ENCODE measurements around the gene XPNPEP2.

XPNPEP2 gene

GRCh38 chrX:129719268-129719667 lies 19.5 kb upstream of the XPNPEP2 start:
- intact Hi-C loops (cut with DNase I; ENCODE audit: low total_unique reads) = no loop called here
- no peaks in the 10 kb centered on the region for H3K27me3 ChIP-seq

GRCh38 chrX:129719931-129720530 lies 18.7 kb upstream of the XPNPEP2 start:
- Histone ChIP-seq H3K36me3 (no peaks in the 10 kb centered on the region), H3K27ac (no peak overlapping the region), H3K4me1 (peaks cover 0 to 5% (median 0%) of the 10 kb centered on the region in 4 donors), H3K4me3 (no peak overlapping the region), H3K9me3 (no peaks in the 10 kb centered on the region), H3K27me3 (no peaks in the 10 kb centered on the region)
- no peak for DNase-seq
- TF ChIP-seq, protein P1, sequence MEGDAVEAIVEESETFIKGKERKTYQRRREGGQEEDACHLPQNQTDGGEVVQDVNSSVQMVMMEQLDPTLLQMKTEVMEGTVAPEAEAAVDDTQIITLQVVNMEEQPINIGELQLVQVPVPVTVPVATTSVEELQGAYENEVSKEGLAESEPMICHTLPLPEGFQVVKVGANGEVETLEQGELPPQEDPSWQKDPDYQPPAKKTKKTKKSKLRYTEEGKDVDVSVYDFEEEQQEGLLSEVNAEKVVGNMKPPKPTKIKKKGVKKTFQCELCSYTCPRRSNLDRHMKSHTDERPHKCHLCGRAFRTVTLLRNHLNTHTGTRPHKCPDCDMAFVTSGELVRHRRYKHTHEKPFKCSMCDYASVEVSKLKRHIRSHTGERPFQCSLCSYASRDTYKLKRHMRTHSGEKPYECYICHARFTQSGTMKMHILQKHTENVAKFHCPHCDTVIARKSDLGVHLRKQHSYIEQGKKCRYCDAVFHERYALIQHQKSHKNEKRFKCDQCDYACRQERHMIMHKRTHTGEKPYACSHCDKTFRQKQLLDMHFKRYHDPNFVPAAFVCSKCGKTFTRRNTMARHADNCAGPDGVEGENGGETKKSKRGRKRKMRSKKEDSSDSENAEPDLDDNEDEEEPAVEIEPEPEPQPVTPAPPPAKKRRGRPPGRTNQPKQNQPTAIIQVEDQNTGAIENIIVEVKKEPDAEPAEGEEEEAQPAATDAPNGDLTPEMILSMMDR (IDR thresholded peaks at IDR 0.05) = no peak
- intact Hi-C loops (cut with DNase I; ENCODE audit: low total_unique reads) = no loop called here

More at GRCh38 chrX:129719268-129719667, 19.5 kb upstream of the XPNPEP2 start:
- TF ChIP-seq, protein P1 (IDR thresholded peaks at IDR 0.05) = no peak
- H3K27ac ChIP-seq = no peak overlapping the region
- H3K9me3 ChIP-seq = no peaks in the 10 kb centered on the region
- DNase-seq = no peak
- H3K4me3 ChIP-seq = no peak overlapping the region
- H3K36me3 ChIP-seq = no peaks in the 10 kb centered on the region
- H3K4me1 ChIP-seq = peaks cover 0 to 5% (median 0%) of the 10 kb centered on the region in 4 donors

DNA sequence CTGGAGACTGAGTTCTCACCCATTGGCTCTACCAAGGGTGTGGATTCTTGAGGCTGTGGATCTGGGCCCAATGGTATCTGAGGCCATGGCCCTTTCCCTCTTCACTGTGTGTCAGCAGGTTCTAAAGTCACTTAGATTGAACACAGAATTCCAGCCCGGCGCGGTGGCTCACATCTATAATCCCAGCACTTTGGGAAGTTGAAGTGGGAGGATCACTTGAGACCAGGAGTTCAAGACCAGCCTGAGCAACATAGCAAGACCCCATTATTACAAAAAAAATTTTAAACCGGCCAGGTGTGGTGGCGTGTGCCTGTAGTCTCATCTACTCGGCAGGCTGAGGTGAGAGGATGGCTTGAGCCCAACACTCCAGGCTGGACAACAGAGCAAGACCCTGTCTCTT lies 18.0 kb upstream of the XPNPEP2 start:
- Histone ChIP-seq H3K9me3 (no peaks in the 10 kb centered on the region), H3K27ac (no peak overlapping the region), H3K4me1 (peaks cover 0 to 5% (median 0%) of the 10 kb centered on the region in 4 donors), H3K36me3 (no peaks in the 10 kb centered on the region), H3K4me3 (no peak overlapping the region), H3K27me3 (no peaks in the 10 kb centered on the region)
- intact Hi-C loops (cut with DNase I; ENCODE audit: low total_unique reads) = no loop called here
- DNase-seq = no peak
- TF ChIP-seq, protein P1 (IDR thresholded peaks at IDR 0.05) = no peak

GRCh38 chrX:129721414-129721813 lies 17.4 kb upstream of the XPNPEP2 start:
- H3K36me3 ChIP-seq = no peaks in the 10 kb centered on the region
- H3K4me1 ChIP-seq = peaks cover 0 to 5% (median 0%) of the 10 kb centered on the region in 4 donors
- no peak overlapping the region for H3K4me3 ChIP-seq
- TF ChIP-seq, protein P1 (IDR thresholded peaks at IDR 0.05) = no peak
- H3K27ac ChIP-seq = no peak overlapping the region
- intact Hi-C loops (cut with DNase I; ENCODE audit: low total_unique reads) = no loop called here
- H3K27me3 ChIP-seq = no peaks in the 10 kb centered on the region
- DNase-seq = no peak
- no peaks in the 10 kb centered on the region for H3K9me3 ChIP-seq

GRCh38 chrX:129721870-129722269 lies 16.9 kb upstream of the XPNPEP2 start:
- intact Hi-C loops (cut with DNase I; ENCODE audit: low total_unique reads) = no loop called here
- no peaks in the 10 kb centered on the region for H3K27me3 ChIP-seq
- TF ChIP-seq, protein P1 (IDR thresholded peaks at IDR 0.05) = no peak
- no peaks in the 10 kb centered on the region for H3K36me3 ChIP-seq
- H3K4me1 ChIP-seq = peaks cover 0 to 5% (median 0%) of the 10 kb centered on the region in 4 donors
- H3K27ac ChIP-seq = no peak overlapping the region
- no peak overlapping the region for H3K4me3 ChIP-seq
- no peaks in the 10 kb centered on the region for H3K9me3 ChIP-seq
- no peak for DNase-seq

Measured in tibial artery (tissue), 4 donors.